Frontal cortex (tissue), 4 donors: Measurements from ENCODE around the gene MMP24OS. TPM values are rescaled to one million over a fixed set of nuclear protein-coding genes. Genes with fewer than 3 reads are reported as not detected.
"Not testable (repeated sequence)": the region's sequence is repeated elsewhere in the genome, so short reads cannot be mapped to it uniquely, and the experiment has no call there.

Source experiments
- DNase-seq, 2 donors: peaks; one replicate each; pipeline ENCODE4 v3.0.0; 2012; ENCODE audit warnings: low spot score in 2 of 2
- FAIRE-seq: peaks from 2 replicates; lab custom pipeline; 2012; peaks lifted over from hg19 to GRCh38; lab: Jason Lieb, UNC
- total RNA-seq: library from RNA; depleted of rRNA; stranded (reverse); fragments of >200 nt; gene quantifications from one replicate; pipeline ENCODE4 v1.2.3, GENCODE V29; 2014
- donor health status: control.
- donor health status: control.
- donor health status: control.

The MMP24OS gene
- total RNA-seq, result 3.3 TPM

DNA sequence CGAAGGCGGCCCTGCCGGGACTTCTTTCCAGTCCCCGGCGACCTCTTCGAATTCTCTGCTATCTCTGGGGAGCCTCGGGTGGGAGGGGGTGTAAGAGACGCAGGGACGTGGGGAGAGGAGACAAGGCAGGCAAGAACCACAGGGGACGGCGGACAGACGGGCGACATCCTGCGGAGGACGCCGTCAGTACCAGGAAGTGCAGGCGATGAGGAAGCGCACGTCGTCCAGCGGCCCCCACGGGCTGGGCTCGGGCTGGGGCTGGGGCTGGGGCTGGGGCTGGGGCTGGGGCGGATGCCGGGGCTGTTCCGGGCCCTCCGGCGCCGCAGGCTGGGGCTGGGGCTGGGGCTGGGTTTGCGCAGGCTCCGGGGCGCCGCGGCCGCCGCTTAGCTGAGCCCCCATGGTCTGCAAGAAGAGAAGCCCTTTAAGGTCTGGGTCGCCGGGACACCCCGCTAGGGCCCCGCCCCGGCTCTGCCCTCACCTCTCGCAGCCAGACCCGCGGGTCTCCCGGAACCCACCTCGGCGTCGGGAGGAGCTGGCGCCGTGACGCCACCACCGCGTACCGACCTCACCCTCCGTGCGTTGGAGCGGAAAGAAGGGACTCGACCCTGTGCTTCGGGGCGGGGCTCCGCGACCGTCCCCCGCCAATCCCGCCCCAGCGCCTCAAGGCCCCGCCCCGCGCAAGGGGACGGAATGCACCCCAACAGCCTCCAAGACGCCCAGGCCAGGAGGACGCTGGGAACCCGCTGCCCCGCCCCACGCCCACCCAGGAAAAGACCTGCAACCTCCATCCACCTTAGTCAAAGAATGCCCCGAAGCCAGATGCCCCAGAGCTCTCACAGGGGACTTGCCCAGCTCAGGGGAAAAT is at the start of gene MMP24OS:
Gene MMP24OS, minus strand, starts transcription at position 592 of the 865 bp plus-strand sequence. Its CDS starts 193 bp downstream, at position 399.
- no peak for FAIRE-seq

DNA sequence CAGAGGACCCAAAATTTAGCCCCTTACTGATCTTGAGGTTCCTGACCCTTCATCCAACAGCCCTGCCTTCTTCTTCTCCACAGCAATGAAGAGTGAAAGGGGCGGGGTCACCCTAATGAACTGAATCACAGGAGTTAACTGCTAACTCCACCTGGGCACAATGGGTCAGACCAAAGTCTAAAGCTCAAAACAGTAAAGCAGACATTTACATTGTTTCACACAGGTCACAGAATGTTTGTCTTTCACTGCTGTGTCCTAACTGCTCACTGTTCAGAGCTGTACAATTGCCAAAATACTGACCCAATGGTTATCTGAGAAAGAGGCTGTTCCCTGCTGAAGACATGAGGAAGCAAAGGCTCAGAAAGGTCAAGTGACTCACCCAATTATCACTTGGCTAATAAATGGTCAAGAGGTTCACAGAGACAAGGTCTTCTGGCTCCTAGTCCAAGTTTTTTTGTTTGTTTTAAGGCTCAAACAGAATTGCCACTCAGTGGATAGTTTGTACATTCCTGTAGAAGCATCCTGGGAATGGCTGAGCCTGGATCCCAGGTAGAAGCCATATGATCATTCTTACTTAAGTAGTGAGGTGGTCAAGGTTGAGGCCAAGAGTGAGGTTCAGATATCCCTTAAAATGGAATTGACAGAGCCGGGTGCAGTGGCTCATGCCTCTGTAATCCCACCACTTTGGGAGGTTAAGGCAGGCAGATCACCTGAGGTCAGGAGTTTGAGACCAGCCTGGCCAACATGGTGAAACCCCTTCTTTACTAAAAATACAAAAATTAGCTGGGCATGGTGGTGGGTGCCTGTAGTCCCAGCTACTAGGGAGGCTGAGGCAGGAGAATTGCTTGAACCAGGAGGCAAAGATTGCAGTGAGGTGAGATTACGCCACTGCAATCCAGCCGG is 49.4 kb upstream of the MMP24OS start:
- no peak for DNase-seq
- no peak for FAIRE-seq

More for the DNA sequence above, at the start of gene MMP24OS:
- peak; percentile 85 to 94 for DNase-seq

DNA sequence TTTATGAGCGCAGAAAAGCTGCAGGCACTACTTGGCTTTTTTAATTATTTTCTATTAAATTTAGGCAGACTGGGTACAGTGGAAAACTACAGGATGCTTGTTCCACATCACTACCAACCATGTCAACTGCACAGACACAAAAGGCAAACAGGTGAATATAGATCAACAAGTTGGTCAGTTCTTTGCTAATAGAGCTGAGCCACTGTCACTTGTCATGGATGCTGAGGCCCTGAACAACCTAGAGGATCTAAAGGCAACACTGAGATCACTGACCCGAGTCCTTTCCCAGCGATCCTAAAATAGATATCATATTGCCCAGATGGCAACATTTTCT is 48.8 kb upstream of the MMP24OS start:
- FAIRE-seq, result no peak
- no peak for DNase-seq

DNA sequence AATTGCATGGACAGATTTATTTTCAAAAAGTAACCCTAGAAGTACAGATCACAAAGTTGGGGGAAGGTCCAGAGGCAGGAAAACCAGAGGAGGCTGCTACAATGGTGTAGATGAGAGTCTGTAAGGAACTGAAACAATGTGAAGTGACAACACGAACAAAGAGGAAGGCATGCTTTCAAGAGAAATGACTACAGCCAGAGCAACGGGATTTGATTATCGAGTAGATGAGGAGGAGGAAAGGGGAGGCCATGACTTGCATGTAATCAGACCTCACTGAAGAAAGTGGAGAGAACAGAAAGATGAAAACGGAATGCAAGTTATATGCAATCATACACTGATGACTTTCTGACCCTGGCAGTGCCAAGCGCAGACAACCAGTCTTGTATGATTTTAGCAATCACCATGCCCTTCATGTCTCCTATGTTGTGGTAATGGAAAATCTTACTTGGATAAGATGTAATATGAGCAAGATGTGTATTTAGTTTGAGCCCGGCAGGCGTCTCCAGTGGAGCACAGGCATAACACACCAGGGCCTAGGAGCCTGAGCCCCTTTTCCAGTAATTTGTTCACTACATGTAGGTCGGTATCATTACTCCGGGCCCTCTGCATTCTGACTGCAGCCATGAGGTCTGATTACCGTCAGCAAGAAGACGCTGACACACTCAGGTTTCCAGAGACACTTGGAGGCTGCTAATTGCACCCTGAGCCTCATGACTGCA is 48.3 kb upstream of the MMP24OS start:
- FAIRE-seq, result no peak

DNA sequence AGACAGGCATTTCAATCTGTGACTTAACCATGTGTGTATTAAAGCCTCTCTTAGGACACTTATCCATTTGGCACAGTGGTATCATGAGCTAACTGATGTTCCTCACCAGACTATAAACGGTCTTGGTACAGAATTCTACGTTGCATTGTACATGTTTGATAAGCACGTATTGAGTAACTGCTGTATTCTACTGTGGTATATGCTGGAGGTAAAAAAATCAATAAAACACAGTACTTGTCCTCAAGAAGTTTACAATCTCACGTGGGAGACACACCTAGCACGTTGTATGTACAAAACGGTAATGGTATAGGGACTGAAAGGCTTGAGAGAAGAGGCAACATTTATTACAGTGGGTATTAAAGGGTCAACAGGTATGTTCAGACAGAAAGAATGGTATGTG is 47.5 kb upstream of the MMP24OS start:
- DNase-seq (no peak), FAIRE-seq (no peak)

More for the DNA sequence above, 48.3 kb upstream of the MMP24OS start:
- DNase-seq, result no peak

DNA sequence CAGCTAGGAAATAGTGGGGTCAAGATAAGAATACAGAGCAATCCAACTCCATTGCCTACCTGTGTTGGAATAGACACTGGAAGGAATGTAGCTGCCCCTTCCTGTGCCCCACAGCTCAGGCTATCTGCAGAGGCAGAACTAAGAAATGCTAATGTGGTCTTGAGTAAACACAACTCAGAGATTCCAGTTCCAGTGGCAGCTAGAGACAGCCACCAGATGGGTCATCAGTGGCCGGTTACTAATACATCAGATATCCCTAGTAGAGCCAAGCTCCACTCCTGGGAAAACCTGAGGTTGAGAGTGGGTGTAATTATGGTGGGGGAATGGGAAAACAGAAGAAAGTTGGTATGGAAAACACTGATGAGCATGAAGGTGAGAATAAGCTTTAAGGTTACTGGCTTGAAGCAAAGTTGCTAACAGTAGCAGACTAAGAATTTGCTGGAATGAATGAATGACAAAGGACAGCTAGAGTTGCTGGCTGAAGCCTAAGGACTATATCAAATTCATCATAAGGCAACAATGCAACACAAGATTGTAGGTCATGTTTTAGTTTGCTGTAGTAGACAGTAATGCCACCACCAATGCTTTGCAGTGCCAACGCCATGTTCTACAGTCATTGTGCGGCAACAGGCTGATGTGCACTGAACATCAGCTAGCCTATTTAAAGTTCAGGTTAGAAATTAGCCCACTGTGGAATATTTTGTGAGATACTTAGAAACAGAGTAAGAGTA is 42.6 kb upstream of the MMP24OS start:
- DNase-seq (no peak), FAIRE-seq (no peak)

DNA sequence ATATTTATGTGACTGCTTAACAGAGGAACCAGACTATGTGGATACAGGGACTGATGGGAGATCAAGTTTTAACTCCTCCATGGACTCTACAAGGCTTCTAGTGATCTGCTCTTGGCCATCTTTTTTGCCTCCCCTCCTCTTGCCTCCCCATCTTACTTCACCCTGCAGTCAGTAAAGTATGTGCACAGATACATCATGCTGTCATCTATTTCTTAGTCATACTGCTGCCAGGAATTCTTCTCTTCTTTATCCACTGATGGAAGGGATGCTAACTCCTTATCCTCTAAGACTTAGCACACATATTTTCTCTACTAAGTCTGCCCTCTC is 41.9 kb upstream of the MMP24OS start:
- no peak for FAIRE-seq
- no peak for DNase-seq

DNA sequence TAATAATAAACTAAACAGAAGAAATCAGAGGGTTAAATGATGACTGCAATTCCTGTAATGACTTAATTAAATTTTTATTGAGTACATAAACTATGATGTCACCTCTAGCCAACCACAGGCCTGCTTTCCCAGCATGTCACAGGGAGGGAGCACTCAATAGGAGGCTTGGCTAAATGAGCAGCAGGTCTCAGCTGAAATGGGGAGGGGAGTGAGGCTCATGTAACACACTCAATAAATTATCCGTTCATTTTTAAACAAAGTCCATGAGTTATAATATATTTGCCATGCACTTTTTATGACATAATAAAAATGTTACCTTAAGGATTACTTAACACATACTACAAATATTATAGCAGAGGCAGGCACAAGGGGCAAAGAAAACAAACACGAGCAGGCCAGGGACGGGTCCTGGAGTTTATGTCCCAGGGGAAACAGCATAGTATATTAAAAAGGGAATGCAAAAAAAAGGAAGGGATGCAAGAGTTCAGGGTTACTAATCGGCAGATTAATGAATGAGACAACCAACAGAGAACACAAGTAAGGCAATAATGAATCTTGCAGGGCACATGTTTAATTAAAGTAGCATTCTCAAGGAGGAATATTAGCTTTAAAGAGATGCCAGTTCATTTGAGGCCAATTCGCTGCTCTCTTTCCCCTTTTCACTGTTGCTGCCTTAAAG is 41.4 kb upstream of the MMP24OS start:
- no peak for FAIRE-seq
- no peak for DNase-seq

DNA sequence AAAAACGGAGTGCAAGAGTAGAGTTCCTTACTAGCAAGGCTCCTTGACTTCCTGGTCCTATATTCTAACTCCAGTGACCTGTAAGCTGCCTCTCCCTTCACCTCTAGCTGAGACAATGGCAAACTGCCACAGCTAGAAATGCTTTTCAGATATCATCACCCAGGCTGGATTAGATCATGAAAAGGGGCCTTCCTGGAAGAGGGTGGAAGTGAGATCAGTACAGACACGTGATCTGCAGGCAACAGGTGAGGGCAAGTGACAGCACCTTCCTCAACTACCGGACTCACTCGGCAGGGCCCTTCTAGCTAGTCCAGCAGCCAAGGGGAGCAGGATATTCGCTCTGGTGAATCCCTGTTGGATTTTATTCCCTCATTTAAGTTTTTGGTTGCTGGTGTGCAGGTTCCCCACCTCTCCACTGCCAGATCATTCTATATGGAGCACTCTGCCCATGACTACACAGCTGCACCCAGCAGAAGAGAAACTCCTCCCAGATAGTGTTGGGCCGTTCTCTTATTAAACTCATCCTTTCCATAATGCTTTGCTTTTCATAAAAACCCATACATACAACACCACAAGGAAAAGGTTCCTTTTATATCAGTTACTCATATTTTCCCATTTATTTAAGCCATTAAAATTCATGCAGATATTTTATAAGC is 40.7 kb upstream of the MMP24OS start:
- no peak for DNase-seq
- FAIRE-seq, result no peak

DNA sequence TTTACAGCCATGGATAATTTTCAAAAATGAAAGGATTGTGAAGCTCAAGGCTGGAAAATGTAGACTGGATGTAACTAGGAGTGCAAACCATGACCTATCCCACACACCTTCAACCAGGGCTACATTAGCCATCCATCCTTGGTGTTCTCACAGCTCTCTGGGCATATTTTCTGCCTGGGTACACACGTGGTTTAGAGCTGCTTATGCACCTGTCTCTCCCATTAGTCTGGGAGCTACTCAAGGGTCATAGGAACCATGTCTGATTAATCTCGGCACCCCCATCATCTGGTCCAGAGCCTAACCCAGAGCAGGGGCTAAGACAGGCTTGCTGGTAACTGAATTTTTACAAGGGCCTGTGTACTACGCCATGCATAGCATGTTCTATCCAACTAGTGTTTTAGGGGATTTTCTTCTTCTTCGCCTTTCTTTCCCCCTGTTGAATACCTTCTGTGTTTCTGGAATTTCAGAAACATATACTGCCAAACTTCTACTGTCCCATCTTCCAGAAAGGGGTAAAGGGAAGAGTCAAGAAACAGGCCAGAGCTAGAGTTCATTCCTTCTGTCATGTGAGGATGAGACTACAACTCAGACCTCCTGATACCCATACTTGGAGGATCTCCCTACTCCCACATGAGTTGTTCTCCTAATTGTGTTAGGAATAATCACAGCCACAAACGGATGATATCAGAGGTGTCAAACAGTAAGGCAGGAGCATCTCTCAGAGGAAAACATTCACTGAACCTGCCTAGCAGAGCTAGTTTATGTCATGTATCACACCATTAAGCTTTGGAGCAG is 39.7 kb upstream of the MMP24OS start:
- DNase-seq (no peak), FAIRE-seq (no peak)

DNA sequence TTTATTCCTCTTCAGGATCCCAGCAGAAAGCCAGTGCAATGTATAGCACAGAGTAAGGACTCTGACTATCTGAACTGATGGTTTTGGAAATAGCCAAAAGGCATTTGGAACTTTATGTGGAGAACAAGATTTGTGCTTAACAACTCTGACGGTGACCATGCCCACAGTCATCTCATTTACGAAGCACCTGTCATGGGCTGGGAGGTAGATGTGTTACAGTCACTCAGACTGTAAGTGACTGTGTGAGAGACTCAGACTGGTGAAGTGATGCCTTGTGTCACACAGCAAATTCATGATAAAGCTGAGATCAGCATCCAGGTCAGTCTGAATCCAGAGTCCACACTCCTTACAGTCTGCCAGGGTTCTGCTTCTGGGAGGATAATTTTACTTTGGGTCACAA is 38.2 kb upstream of the MMP24OS start:
- DNase-seq (no peak), FAIRE-seq (no peak)

DNA sequence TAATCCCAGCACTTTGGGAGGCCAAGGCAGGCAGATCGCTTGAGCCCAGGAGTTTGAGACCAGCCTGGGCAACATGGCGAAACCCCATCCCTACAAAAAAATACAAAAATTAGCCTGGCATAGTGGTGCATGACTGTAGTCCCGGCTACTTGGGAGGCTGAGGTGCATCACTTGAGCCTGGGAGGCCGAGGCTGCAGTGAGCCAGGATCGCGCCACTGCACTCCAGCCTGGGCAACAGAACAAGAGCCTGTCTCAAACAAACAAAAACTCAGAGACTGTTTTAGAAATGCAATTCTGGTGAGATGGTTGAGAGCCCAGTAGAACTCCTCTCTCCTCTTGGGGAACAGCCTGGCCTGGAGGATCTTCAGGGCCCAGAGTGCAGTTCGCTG is 37.7 kb upstream of the MMP24OS start:
- DNase-seq, FAIRE-seq: not testable (repeated sequence)

DNA sequence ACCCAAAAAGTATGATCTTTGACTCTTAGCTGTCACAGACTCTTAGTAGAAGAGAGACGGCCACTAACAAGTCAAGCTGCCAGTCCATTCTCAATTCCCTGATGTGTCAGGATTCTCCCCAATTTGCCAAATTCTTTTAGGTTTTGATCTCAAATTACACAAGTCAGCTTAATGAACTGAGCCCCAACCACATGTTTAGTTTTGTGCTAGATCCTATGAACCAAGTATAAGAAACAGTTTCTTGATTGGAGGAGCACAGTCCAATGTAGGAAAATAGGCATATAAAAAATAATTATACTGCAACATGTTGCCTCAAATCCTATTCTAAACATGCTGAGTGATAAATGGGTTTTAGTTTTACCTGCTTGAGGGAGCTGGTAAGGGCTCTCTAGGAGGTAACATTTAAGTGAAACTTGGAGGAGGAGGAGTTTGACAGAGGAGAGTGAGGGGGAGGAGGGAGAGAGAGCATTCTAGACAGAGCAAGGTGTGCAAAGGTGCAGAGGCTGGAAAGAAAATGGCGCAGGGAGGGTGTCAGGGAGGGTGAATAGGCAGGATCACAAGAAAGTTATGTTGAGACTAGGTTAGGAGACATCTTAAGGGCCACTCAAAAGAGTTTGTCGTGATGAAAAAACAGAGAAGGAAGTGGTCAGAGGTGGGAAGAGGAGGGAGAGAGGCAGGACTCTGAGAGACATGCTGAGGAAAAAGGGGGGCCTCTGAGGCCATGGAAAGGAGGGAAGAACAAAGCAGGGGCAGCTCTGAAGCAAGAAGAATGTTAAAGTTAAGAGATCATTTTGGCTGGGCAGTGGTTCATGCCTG is 37.1 kb upstream of the MMP24OS start:
- FAIRE-seq, result no peak
- DNase-seq, result no peak

DNA sequence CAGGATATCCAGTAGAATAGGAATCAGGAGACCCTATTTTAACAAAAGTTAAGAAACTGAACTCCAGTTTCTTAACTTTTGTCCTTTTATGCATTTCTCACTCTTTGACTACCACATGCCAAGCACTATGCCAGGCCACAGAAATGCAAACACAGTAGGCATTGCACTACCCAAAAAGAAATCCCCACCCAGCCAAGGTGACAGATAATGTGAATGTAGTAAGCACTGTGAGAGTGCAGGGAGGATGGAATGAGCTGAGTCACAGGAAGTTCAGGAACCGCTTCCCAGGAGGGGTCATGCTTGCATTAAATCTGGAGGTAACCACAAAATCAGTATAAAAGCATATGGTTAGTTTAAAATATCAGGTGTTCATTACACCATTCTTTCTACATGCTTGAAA is 34.4 kb upstream of the MMP24OS start:
- FAIRE-seq, result no peak
- DNase-seq, result no peak

DNA sequence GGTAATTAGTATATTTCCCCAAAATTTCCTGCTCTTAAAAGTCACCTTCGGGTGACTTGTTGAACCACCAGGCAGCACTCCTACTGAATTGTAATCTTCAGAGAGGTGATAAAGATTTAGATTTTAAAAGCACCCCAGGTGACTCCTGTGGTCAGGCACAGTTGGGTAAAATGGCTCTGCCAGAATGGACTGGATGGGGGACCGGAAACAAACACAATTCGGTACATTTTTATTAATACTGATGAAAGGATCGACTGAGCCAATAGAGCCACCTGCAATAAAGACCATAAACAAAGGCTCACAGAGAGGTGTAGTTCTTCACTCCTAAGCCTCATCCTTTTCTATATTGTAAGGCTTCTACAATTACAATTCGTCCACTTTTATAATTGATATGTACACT is 33.9 kb upstream of the MMP24OS start:
- no peak for FAIRE-seq
- no peak for DNase-seq

DNA sequence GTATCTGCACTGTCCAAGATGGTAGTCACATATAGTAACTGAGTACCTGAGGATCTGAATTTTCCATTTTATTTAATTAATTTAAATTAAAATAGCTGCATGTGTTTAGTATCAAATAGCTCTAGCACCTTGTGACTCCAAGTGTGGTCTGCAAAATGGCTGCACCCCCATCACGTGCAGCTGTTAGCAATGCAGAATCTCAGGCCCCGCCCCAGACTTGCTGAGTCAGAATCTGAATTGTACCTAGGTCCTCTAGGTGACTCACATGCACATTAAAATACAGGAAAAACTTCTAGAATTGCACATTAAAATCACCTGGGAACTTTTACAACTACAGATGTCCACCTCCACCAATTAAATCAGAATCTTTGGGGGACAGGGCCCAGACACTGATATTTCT is 33.5 kb upstream of the MMP24OS start:
- DNase-seq, result no peak
- FAIRE-seq, result no peak
